ENCODE data around the gene FANCF.

DNA sequence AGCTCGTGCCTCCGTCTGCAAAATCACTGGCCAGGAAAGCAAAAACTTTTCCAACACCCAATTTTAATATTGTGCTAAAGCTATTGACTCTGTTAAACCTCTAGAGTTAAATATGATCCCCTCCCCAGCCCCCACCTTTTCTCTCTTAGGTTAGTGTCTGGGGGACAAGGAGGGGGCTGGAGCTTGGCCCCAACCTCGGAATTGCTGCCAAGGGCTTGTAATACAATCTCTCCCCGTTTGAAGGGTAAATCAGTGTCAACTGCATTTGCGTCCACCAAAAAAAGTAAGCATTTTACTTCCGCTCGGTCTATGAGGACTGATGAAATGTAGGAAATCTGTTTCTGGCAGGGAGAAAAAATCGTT, 40.7 kb upstream of the FANCF start, which contains the start of gene GAS2:
- TF ChIP-seq, protein P1, sequence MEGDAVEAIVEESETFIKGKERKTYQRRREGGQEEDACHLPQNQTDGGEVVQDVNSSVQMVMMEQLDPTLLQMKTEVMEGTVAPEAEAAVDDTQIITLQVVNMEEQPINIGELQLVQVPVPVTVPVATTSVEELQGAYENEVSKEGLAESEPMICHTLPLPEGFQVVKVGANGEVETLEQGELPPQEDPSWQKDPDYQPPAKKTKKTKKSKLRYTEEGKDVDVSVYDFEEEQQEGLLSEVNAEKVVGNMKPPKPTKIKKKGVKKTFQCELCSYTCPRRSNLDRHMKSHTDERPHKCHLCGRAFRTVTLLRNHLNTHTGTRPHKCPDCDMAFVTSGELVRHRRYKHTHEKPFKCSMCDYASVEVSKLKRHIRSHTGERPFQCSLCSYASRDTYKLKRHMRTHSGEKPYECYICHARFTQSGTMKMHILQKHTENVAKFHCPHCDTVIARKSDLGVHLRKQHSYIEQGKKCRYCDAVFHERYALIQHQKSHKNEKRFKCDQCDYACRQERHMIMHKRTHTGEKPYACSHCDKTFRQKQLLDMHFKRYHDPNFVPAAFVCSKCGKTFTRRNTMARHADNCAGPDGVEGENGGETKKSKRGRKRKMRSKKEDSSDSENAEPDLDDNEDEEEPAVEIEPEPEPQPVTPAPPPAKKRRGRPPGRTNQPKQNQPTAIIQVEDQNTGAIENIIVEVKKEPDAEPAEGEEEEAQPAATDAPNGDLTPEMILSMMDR (IDR thresholded peaks at IDR 0.05): no peak
- TF ChIP-seq EZH2 (IDR thresholded peaks at IDR 0.05; ENCODE audit: borderline replicate concordance, insufficient read depth, low read depth, low read length, poor library complexity, severe bottlenecking): no peak

Data from B cell (primary cell).